Fibroblast of gingiva (primary cell): ENCODE results near the gene PNLIPRP3.

Experiments used
- DNase-seq: peaks from one replicate; pipeline ENCODE4 v3.0.0-alpha.2; 2011; ENCODE audit warnings: low read depth

Gene PNLIPRP3

DNA sequence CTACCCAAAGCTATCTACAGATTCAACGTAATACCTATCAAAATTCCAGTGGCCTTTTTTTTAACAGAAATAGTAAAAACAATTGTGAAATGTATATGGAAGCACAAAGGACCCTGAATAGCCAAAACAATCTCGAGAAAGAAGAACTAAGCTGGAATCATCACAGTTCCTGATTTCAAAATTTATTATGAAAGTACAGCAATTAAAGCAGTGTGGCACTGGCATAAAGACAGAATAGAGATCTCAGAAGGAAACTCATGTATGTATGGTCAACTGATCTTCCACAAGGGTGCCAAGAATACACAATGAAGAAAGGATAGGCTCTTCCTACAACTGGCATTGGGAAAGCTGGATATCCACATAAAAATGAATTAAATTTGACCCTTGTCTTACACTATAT is 23.2 kb downstream of the PNLIPRP3 start:
- DNase-seq, result no peak

GRCh38 chr10:116451711-116452337 is 24.2 kb downstream of the PNLIPRP3 start:
- no peak for DNase-seq

- no peak for DNase-seq
Measured at GRCh38 chr10:116452338-116452720, 24.7 kb downstream of the PNLIPRP3 start.

GRCh38 chr10:116457488-116457887 is 29.8 kb downstream of the PNLIPRP3 start:
- no peak for DNase-seq

DNA sequence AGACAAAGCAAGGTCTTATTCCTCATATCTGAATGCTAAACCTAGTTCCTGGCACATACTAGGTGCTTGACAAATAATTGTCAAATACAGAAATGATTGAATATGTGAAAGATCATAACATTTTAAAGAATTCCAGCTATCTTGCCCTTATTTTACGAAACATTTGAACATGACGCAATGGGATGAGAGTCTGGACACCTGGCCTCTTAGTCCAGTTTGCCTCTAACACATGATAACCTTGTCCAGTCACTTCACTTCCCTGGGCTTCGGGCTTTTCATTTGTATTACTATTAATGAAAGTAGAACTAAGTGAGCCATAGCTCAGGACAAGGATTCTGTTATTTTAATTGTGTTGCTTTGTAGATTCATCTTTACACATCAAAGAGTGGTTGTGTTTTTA is 32.6 kb downstream of the PNLIPRP3 start:
- DNase-seq, result no peak

GRCh38 chr10:116461680-116462079 is 34.0 kb downstream of the PNLIPRP3 start:
- DNase-seq, result no peak

GRCh38 chr10:116464257-116464656 is 36.6 kb downstream of the PNLIPRP3 start:
- no peak for DNase-seq

DNA sequence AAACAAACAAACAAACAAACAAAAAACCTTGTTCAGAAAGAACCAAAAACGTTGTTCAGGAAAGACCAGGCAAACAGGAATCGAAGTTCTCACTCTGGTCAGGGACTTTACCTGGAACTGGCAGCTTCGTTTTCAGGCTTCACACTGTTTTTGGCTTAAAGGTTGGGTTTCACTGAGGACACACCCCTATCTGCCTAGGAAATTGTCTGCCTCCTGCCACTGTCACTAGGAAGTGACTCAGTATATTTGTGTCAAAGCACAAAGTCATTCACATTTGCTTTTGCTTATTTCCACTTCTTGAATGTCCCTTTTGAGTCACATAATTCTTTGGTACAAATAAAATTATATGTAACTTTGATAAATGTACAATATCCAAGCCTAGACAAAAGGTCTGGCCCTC is 37.9 kb downstream of the PNLIPRP3 start:
- no peak for DNase-seq

DNA sequence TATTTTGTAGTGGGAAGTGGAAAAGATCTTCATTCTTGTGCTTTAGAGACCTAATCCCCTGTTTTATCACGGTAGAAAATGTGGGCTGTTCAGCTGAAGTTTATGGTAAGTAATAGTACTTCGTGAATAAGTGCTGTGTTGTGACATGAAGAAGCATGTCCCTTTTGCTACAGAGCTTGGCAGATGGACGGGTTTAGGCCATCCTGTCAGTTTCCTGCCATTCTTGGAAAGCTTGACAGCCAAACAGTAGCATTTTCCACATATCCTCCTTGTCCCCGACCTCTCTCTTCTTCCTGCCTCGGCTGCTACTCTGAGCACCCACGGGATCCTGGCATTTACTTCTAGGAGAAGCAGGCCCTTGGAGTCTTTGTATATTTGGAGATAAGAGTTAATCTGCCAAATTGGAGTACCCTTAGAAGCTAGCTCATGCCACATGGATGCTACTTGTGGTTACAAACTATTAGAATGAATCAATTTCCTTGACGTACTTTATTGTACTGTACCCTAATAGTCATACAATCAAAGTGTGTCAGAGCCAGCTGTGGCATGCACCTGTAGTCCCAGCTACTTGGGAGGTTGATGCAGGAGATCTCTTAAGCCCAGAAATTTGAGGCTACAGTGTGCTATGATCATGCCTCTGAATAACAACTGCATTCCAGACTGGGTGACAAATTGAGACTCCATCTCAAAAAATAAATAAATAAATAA is 39.2 kb downstream of the PNLIPRP3 start:
- DNase-seq, result no peak

- DNase-seq, result no peak
Measured at GRCh38 chr10:116469437-116469836, 41.8 kb downstream of the PNLIPRP3 start.

DNA sequence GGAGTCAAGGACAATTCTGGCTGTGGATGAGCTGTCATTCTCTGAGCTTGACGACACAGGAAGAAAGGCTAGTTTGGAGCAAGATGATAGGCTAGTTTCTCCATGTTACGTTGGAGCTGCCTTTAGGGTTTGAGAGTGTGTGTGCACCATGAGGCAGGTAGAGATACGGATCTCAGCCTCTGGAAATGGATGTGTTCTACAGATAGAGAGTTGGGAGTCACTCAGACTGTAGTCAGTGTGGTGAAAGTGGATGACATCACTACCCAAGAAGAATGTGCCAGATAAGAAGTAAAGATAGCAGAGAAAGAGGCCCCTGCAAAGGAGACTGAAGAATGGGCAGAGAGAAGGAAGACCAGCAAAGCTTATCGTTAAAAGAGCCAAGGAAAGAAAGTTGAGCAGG is 42.4 kb downstream of the PNLIPRP3 start:
- no peak for DNase-seq

- DNase-seq, result no peak
Measured at GRCh38 chr10:116470768-116471415, 43.2 kb downstream of the PNLIPRP3 start.

GRCh38 chr10:116472891-116473290 is 45.2 kb downstream of the PNLIPRP3 start:
- DNase-seq, result no peak

- DNase-seq, result no peak
Measured at GRCh38 chr10:116475866-116476265, 48.2 kb downstream of the PNLIPRP3 start.

DNA sequence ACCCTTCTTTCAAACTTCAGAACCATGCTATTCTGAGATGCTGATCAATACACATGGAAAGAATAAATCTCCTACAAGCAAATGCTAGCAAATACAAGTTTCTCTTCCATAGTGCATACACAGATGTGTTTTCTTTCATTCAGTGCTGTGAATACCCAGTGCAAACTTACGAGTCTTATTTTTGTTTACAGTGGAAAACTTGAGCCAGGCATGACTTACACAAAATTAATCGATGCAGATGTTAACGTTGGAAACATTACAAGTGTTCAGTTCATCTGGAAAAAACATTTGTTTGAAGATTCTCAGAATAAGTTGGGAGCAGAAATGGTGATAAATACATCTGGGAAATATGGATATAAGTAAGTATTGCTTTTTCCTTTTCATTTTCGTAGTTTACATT is 48.8 kb downstream of the PNLIPRP3 start:
- DNase-seq, result no peak

- DNase-seq, result no peak
Measured at GRCh38 chr10:116477986-116478664, 50.5 kb downstream of the PNLIPRP3 start.

- DNase-seq, result no peak
Measured at GRCh38 chr10:116486770-116487448, 59.3 kb downstream of the PNLIPRP3 start.

GRCh38 chr10:116487522-116488430 is 60.1 kb downstream of the PNLIPRP3 start:
- no peak for DNase-seq

DNA sequence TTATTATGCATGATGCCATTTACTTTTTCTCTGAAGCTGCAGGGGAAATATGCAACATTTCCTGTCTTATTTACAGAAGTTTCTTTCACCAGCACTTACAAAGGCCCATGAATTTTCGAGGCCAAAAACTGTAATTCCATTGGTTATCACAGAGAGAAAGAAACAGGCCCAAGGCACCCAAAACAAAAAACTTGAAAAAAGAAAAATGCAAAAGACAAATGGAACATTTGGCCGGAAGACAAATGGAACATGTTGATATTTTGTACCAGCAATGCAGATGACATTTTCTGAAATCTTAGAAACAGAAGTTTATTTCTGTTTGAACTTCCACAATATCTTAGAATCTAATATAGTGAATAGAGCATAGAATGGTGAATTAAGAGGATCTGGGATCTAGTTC is 61.8 kb downstream of the PNLIPRP3 start:
- DNase-seq, result no peak

- no peak for DNase-seq
Measured at GRCh38 chr10:116490028-116490662, 62.5 kb downstream of the PNLIPRP3 start.

DNA sequence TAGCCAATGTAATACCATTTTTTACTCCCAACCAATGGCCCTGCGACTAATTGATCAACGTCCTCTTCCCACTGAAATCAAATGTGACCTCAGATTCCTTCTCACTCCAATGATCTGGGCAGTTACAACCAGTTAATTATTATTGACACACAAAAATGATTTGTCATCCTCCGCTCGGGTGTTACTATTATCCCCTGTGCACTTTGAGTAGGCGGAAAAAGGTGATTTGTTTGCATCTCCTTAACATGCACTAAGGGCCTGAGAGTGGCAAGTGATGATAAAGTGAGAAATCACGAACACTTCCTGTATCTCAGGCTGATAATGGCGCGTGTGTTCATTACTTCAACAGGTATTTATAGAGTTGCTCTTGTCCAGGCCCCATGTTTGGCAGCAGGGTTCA is 77.1 kb downstream of the PNLIPRP3 start:
- DNase-seq, result no peak
